Stimulated activated CD8-positive, alpha-beta memory T cell treated with anti-CD3 and anti-CD28 coated beads, Interleukin-4, amount 100 ng/mL, for 1 hour (primary cell): ENCODE results near the gene CEACAM7.

ENCODE experiments used
- DNase-seq, 2 donors: peaks; one replicate each; pipeline ENCODE4 v3.0.0-alpha.2; 2020; ENCODE audit warnings: low read depth in 2 of 2, low spot score in 1 of 2

CEACAM7 gene

GRCh38 chr19:41700381-41701195, 12.5 kb upstream of the CEACAM7 start:
- no peak for DNase-seq

- DNase-seq: no peak
Measured at GRCh38 chr19:41699968-41700323, 11.9 kb upstream of the CEACAM7 start.

- DNase-seq: no peak
Measured at GRCh38 chr19:41699231-41699967, 11.3 kb upstream of the CEACAM7 start.

- no peak for DNase-seq
Measured at GRCh38 chr19:41698746-41699230, 10.7 kb upstream of the CEACAM7 start.

GRCh38 chr19:41697198-41697855, 9.3 kb upstream of the CEACAM7 start:
- no peak for DNase-seq

GRCh38 chr19:41696402-41697197, 8.5 kb upstream of the CEACAM7 start:
- no peak for DNase-seq

GRCh38 chr19:41695745-41696144, 7.7 kb upstream of the CEACAM7 start:
- DNase-seq: no peak

GRCh38 chr19:41694831-41695635, 7.0 kb upstream of the CEACAM7 start:
- DNase-seq: no peak

- DNase-seq: no peak
Measured at GRCh38 chr19:41694196-41694595, 6.1 kb upstream of the CEACAM7 start.

GRCh38 chr19:41691268-41691970, 3.3 kb upstream of the CEACAM7 start:
- DNase-seq: no peak

GRCh38 chr19:41690801-41691065, 2.7 kb upstream of the CEACAM7 start:
- DNase-seq: no peak

GRCh38 chr19:41689993-41690800, 2.1 kb upstream of the CEACAM7 start:
- DNase-seq: no peak

GRCh38 chr19:41688687-41689086, 617 bp upstream of the CEACAM7 start:
- no peak for DNase-seq

GRCh38 chr19:41687419-41687818, 651 bp downstream of the CEACAM7 start:
- DNase-seq: no peak

- no peak for DNase-seq
Measured at GRCh38 chr19:41682437-41682836, 5.6 kb downstream of the CEACAM7 start.

- no peak for DNase-seq
Measured at GRCh38 chr19:41671486-41671885, 16.6 kb downstream of the CEACAM7 start.

GRCh38 chr19:41670755-41671154, 17.3 kb downstream of the CEACAM7 start:
- no peak for DNase-seq

GRCh38 chr19:41668315-41668714, 19.8 kb downstream of the CEACAM7 start:
- no peak for DNase-seq

GRCh38 chr19:41666075-41666474, 22.0 kb downstream of the CEACAM7 start:
- DNase-seq: no peak
